Endothelial cell of umbilical vein (primary cell): ENCODE data around the gene ARMS2. TPM values are rescaled to one million over a fixed set of nuclear protein-coding genes. Genes with fewer than 3 reads are reported as not detected.

Source experiments
- BruUV-seq: library from RNA; stranded (reverse); fragments of 400-500 nt; replicated peaks from 2 replicates; lab custom pipeline; 2021; lab: Mats Ljungman, UMichigan
- CTCF ChIA-PET: fragments of 300-600, 350-600 bp; sonication (Branson Sonifier 250); formaldehyde crosslinking; loops from one replicate; lab custom pipeline; 2021; ENCODE audit warnings: antibody characterized with exemption, inconsistent platforms; lab: Charles Lee
- POLR2A ChIA-PET: fragments of 300-600, 350-600 bp; sonication (Branson Sonifier 250); formaldehyde crosslinking; loops from one replicate; lab custom pipeline; 2021; ENCODE audit warnings: antibody characterized with exemption, inconsistent platforms; lab: Charles Lee
- DNase-seq: peaks from one replicate; pipeline ENCODE4 v3.0.0-alpha.2; 2011; ENCODE audit warnings: low read depth, low spot score
- FAIRE-seq: peaks from 2 replicates; lab custom pipeline; 2011; peaks lifted over from hg19 to GRCh38; lab: Jason Lieb, UNC
- H2AFZ ChIP-seq: 2 replicates; pipeline ENCODE4 v1.6.0; 2012; ENCODE audit warnings: low read depth, low read length, control low read depth, inconsistent platforms
- H3K27ac ChIP-seq: 2 replicates; pipeline ENCODE4 v1.5.1; 2011; ENCODE audit warnings: low read depth, mild to moderate bottlenecking, control low read depth, low read length, moderate library complexity; ENCODE audit not compliant: insufficient read depth
- H3K27me3 ChIP-seq, 2 experiments: 2 replicates each; pipeline versions ENCODE4 v1.6.0 to v1.6.1; 2011; ENCODE audit warnings: low read length in 2 of 2, mixed read lengths in 1 of 2; ENCODE audit not compliant: control insufficient read depth in 2 of 2, insufficient read depth in 2 of 2
- H3K36me3 ChIP-seq, 2 experiments: 2 replicates in 1 of 2; 3 replicates in 1 of 2; pipeline ENCODE4 v1.5.1; 2011; ENCODE audit warnings: low read length in 2 of 2, mild to moderate bottlenecking in 1 of 2, moderate library complexity in 1 of 2; ENCODE audit not compliant: control insufficient read depth in 2 of 2, insufficient read depth in 2 of 2; ENCODE audit errors: extremely low read depth in 1 of 2
- H3K4me1 ChIP-seq: 3 replicates; pipeline ENCODE4 v1.5.1; 2011; ENCODE audit warnings: mild to moderate bottlenecking, low read length; ENCODE audit not compliant: control insufficient read depth, insufficient read depth; ENCODE audit errors: extremely low read depth
- H3K4me2 ChIP-seq: 2 replicates; pipeline ENCODE4 v1.6.1; 2011; ENCODE audit warnings: low read length, control low read depth, mixed read lengths; ENCODE audit not compliant: insufficient read depth
- H3K4me3 ChIP-seq, 3 experiments: fragments of 200-600 bp in 1 of 3; sonication (generic), shearing (Covaris generic) in 1 of 3; replicated peaks in 1 of 3; 2 replicates each; pipeline ENCODE4 v1.5.1; 2011 to 2016; ENCODE audit warnings: control low read depth in 3 of 3, low read length in 3 of 3, mild to moderate bottlenecking in 2 of 3, inconsistent platforms in 1 of 3, low read depth in 1 of 3, moderate library complexity in 1 of 3; ENCODE audit not compliant: insufficient read depth in 1 of 3
- H3K79me2 ChIP-seq: 2 replicates; pipeline ENCODE4 v1.6.0; 2012; ENCODE audit warnings: low read length, inconsistent platforms; ENCODE audit not compliant: control insufficient read depth, insufficient read depth
- H3K9ac ChIP-seq: replicated peaks from 2 replicates; pipeline ENCODE3; 2011; ENCODE audit warnings: low read length, control low read depth; ENCODE audit not compliant: insufficient read depth; ENCODE audit errors: extremely low read depth
- H3K9me1 ChIP-seq: replicated peaks from 3 replicates; pipeline ENCODE4 v1.6.0; 2011; ENCODE audit warnings: mild to moderate bottlenecking, low read length; ENCODE audit not compliant: control insufficient read depth, insufficient read depth; ENCODE audit errors: extremely low read depth
- H3K9me3 ChIP-seq: replicated peaks from 2 replicates; pipeline ENCODE4 v1.5.1; 2012; ENCODE audit warnings: low read length, inconsistent platforms; ENCODE audit not compliant: control insufficient read depth, insufficient read depth
- H4K20me1 ChIP-seq: replicated peaks from 2 replicates; pipeline ENCODE3; 2011; ENCODE audit warnings: mild to moderate bottlenecking, low read length; ENCODE audit not compliant: control insufficient read depth, insufficient read depth; ENCODE audit errors: extremely low read depth
- CTCF ChIP-seq, 2 donors: IDR thresholded peaks; 1 replicate in 1 of 2; 2 replicates in 1 of 2; pipeline ENCODE4 v1.5.1; 2011; ENCODE audit warnings: low read length in 2 of 2, mild to moderate bottlenecking in 2 of 2, moderate library complexity in 2 of 2, control low read depth in 1 of 2, inconsistent platforms in 1 of 2, low read depth in 1 of 2; ENCODE audit not compliant: insufficient read depth in 1 of 2; ENCODE audit errors: extremely low read depth in 1 of 2
- EZH2 ChIP-seq: IDR thresholded peaks from 2 replicates; pipeline ENCODE4 v1.6.1; 2012; ENCODE audit warnings: borderline replicate concordance, low read depth, mild to moderate bottlenecking, moderate library complexity, low read length, inconsistent platforms; ENCODE audit not compliant: severe bottlenecking
- FOS ChIP-seq: IDR thresholded peaks from 2 replicates; pipeline ENCODE4 v1.6.1; 2011; ENCODE audit warnings: mild to moderate bottlenecking, low read length, moderate library complexity, borderline replicate concordance; ENCODE audit not compliant: insufficient read depth
- GATA2 ChIP-seq: IDR thresholded peaks from 2 replicates; pipeline ENCODE4 v1.7.0; 2011; ENCODE audit warnings: low read depth, mild to moderate bottlenecking, moderate library complexity, mixed read lengths, low read length; ENCODE audit not compliant: insufficient read length, insufficient read depth
- JUN ChIP-seq: IDR thresholded peaks from 2 replicates; pipeline ENCODE4 v1.6.1; 2011; ENCODE audit warnings: borderline replicate concordance, low read depth; ENCODE audit not compliant: insufficient read length, insufficient read depth
- MAX ChIP-seq: IDR thresholded peaks from 2 replicates; pipeline ENCODE4 v1.6.1; 2011; ENCODE audit not compliant: insufficient read depth, insufficient read length
- MYC ChIP-seq: IDR thresholded peaks from one replicate; pipeline ENCODE4 v1.6.1; 2011; ENCODE audit warnings: mild to moderate bottlenecking, low read depth, low read length
- POLR2A ChIP-seq: IDR thresholded peaks from 2 replicates; pipeline ENCODE4 v1.6.1; 2012; ENCODE audit warnings: low read depth, mild to moderate bottlenecking, control low read depth, low read length
- POLR2AphosphoS5 ChIP-seq: IDR thresholded peaks from 2 replicates; pipeline ENCODE4 v1.6.1; 2012; ENCODE audit warnings: low read depth, mild to moderate bottlenecking, control low read depth, low read length, moderate library complexity; ENCODE audit not compliant: insufficient read depth
- dilution Hi-C: fragments of 300-500 bp; cut with MboI; formaldehyde crosslinking; loops from one replicate; pipeline ENCODE4 v1.15.0; 2019; ENCODE audit warnings: low sequenced_read_pairs; ENCODE audit not compliant: extremely low pct_ligation_motif_present
- intact Hi-C: fragments of 100-400 bp; cut with micrococcal nuclease; formaldehyde crosslinking; loops from one replicate; pipeline ENCODE4 v1.10.0; 2022
- polyA plus RNA-seq, 4 experiments: library from polyadenylated mRNA; depleted of rRNA in 3 of 4; stranded (reverse) in 3 of 4; unstranded in 1 of 4; fragments of >200 nt; gene quantifications; 2 replicates each; pipeline versions ENCODE4 v1.2.1 to v1.2.3, GENCODE V29; 2011 to 2012; ENCODE audit warnings: missing spikeins in 1 of 4
- total RNA-seq: library from RNA; stranded (reverse); gene quantifications from 2 replicates; pipeline ENCODE4 v1.2.3, GENCODE V29; 2021

The ARMS2 gene
- total and polyA plus RNA-seq, 2 donors (not counting 3 experiments of a cell fraction or from before 2014, with no cell fraction given): not detected

- Histone ChIP-seq H3K27me3 (no peaks in the 10 kb centered on the region), H3K27ac (no peak overlapping the region), H3K4me3 (no peak overlapping the region), H4K20me1 (no peaks in the 10 kb centered on the region), H3K4me2 (no peak overlapping the region), H3K36me3 (peaks cover 0 to 5% of the 10 kb centered on the region in 2 experiments), H2AFZ (no peak overlapping the region), H3K79me2 (no peaks in the 10 kb centered on the region), H3K9me3 (no peaks in the 10 kb centered on the region), H3K9ac (no peak overlapping the region), H3K4me1 (peaks cover 9% of the 10 kb centered on the region), H3K9me1 (no peaks in the 10 kb centered on the region)
- intact Hi-C loops (no loop called here), dilution Hi-C loops (no loop called here)
- no peak for DNase-seq
- CTCF ChIA-PET: interaction anchor here (1.2 to 4.3 kb wide), 5 partner anchors 8 to 223 kb away, joined by 3 to 37 read pairs (median 14); no protein-coding TSS in a partner anchor
- POLR2A ChIA-PET: no interaction called here
- BruUV-seq: no TSS peak
- no peak for FAIRE-seq
- TF ChIP-seq MYC (no peak), FOS (no peak), POLR2A (no peak), GATA2 (no peak), POLR2AphosphoS5 (no peak), CTCF (IDR thresholded peaks at IDR 0.05; ENCODE audit: extremely low read depth in 1 of 2, insufficient read depth in 1 of 2, low read depth in 1 of 2, low read length in 2 of 2) (no peak), JUN (no peak), MAX (no peak), EZH2 (no peak)
Observed at GRCh38 chr10:122503012-122503411, 48.6 kb downstream of the ARMS2 start.
